ENCODE measurements around the gene GSTO1.
A peak's percentile ranks its signal among the peaks of the same experiment; 100 is the strongest.

Gene GSTO1

GRCh38 chr10:104251443-104251842, 3.2 kb upstream of the GSTO1 start:
- DNase-seq: no peak

- DNase-seq: no peak
Measured at GRCh38 chr10:104252368-104252767, 2.3 kb upstream of the GSTO1 start.

- no peak for DNase-seq
Measured at GRCh38 chr10:104253106-104253505, 1.6 kb upstream of the GSTO1 start.

- DNase-seq: no peak
Measured at GRCh38 chr10:104253606-104254410, 884 bp upstream of the GSTO1 start.

GRCh38 chr10:104255311-104255981, 754 bp downstream of the GSTO1 start:
- DNase-seq: no peak

GRCh38 chr10:104256335-104256961, 1.8 kb downstream of the GSTO1 start:
- DNase-seq: peak in 1 of 3 experiments; percentile 70

- DNase-seq: no peak
Measured at GRCh38 chr10:104257235-104257634, 2.5 kb downstream of the GSTO1 start.

GRCh38 chr10:104258209-104258608, 3.5 kb downstream of the GSTO1 start:
- no peak for DNase-seq

GRCh38 chr10:104259456-104259855, 4.8 kb downstream of the GSTO1 start:
- no peak for DNase-seq

GRCh38 chr10:104259999-104260774, 5.5 kb downstream of the GSTO1 start:
- DNase-seq: no peak

GRCh38 chr10:104260775-104261115, 6.1 kb downstream of the GSTO1 start:
- no peak for DNase-seq

GRCh38 chr10:104262055-104262454, 7.4 kb downstream of the GSTO1 start:
- DNase-seq: no peak

- no peak for DNase-seq
Measured at GRCh38 chr10:104264783-104265182, 10.1 kb downstream of the GSTO1 start.

- DNase-seq: no peak
Measured at GRCh38 chr10:104267721-104268404, 13.2 kb downstream of the GSTO1 start.

GRCh38 chr10:104268405-104268712, 13.7 kb downstream of the GSTO1 start:
- DNase-seq: peak in 1 of 3 experiments; percentile 43

- peak; percentile 90 to 97 (median 93) for DNase-seq
Measured at GRCh38 chr10:104268713-104269645, 14.3 kb downstream of the GSTO1 start, which contains the start of gene GSTO2. Gene GSTO2, plus strand, starts transcription at chr10:104269184. Its CDS starts 5,732 bp downstream, at chr10:104274916.

- DNase-seq: no peak
Measured at GRCh38 chr10:104273286-104273685, 18.6 kb downstream of the GSTO1 start.

GRCh38 chr10:104273899-104274575, 19.3 kb downstream of the GSTO1 start:
- no peak for DNase-seq

GRCh38 chr10:104274762-104275721, 20.4 kb downstream of the GSTO1 start:
- DNase-seq: no peak

- no peak for DNase-seq
Measured at GRCh38 chr10:104276192-104276591, 21.5 kb downstream of the GSTO1 start.
